Muscle layer of colon (tissue), 2 donors: ENCODE measurements around the gene NTRK1.

Experiments used
- H3K27ac ChIP-seq: one replicate; pipeline ENCODE4 v1.7.0; 2013; ENCODE audit warnings: low read depth, mild to moderate bottlenecking, low read length, moderate library complexity
- H3K27me3 ChIP-seq, 2 donors: one replicate each; pipeline ENCODE4 v1.7.0; 2013; ENCODE audit warnings: low read length in 2 of 2, mild to moderate bottlenecking in 2 of 2; ENCODE audit not compliant: insufficient read depth in 2 of 2, control insufficient read depth in 1 of 2
- H3K36me3 ChIP-seq: one replicate; pipeline ENCODE4 v1.7.0; 2013; ENCODE audit warnings: mild to moderate bottlenecking, low read length; ENCODE audit not compliant: insufficient read depth
- H3K4me1 ChIP-seq: one replicate; pipeline ENCODE4 v1.7.0; 2013; ENCODE audit warnings: mild to moderate bottlenecking, low read length; ENCODE audit not compliant: insufficient read depth
- H3K4me3 ChIP-seq, 2 donors: one replicate each; pipeline ENCODE4 v1.7.0; 2013; ENCODE audit warnings: low read length in 2 of 2, low read depth in 1 of 2, mild to moderate bottlenecking in 1 of 2, moderate library complexity in 1 of 2
- H3K9ac ChIP-seq: one replicate; pipeline ENCODE4 v1.7.0; 2013; ENCODE audit warnings: low read length
- H3K9me3 ChIP-seq: one replicate; pipeline ENCODE4 v1.7.0; 2013; ENCODE audit warnings: mild to moderate bottlenecking, low read length
- donor health status: abdominal sarcoma.
- donor health status: Adenocarcinoma of cecum.

The NTRK1 gene

GRCh38 chr1:156895455-156895812 is 34.8 kb downstream of the NTRK1 start:
- Histone ChIP-seq H3K27ac (no peak overlapping the region), H3K27me3 (peaks cover 5 to 25% of the 10 kb centered on the region in 2 donors), H3K4me3 (peak overlapping the region in 1 of 2 donors; percentile 35), H3K36me3 (no peaks in the 10 kb centered on the region), H3K9me3 (no peaks in the 10 kb centered on the region), H3K9ac (no peak overlapping the region), H3K4me1 (peaks cover 6% of the 10 kb centered on the region)

GRCh38 chr1:156895927-156896326 is 35.3 kb downstream of the NTRK1 start:
- H3K4me1 ChIP-seq: peaks cover 6% of the 10 kb centered on the region
- H3K27me3 ChIP-seq: peaks cover 5 to 25% of the 10 kb centered on the region in 2 donors
- no peak overlapping the region for H3K27ac ChIP-seq
- no peaks in the 10 kb centered on the region for H3K36me3 ChIP-seq
- no peak overlapping the region for H3K4me3 ChIP-seq
- H3K9ac ChIP-seq: no peak overlapping the region
- H3K9me3 ChIP-seq: no peaks in the 10 kb centered on the region

- Histone ChIP-seq H3K27ac (no peak overlapping the region), H3K9ac (no peak overlapping the region), H3K4me1 (peaks cover 6% of the 10 kb centered on the region), H3K4me3 (no peak overlapping the region), H3K9me3 (no peaks in the 10 kb centered on the region), H3K27me3 (peaks cover 5 to 25% of the 10 kb centered on the region in 2 donors), H3K36me3 (no peaks in the 10 kb centered on the region)
These were observed 35.9 kb downstream of the NTRK1 start for GRCh38 chr1:156896490-156897033.

- H3K4me1 ChIP-seq: peaks cover 6% of the 10 kb centered on the region
- no peaks in the 10 kb centered on the region for H3K9me3 ChIP-seq
- no peak overlapping the region for H3K9ac ChIP-seq
- H3K4me3 ChIP-seq: no peak overlapping the region
- no peaks in the 10 kb centered on the region for H3K36me3 ChIP-seq
- peaks cover 5 to 25% of the 10 kb centered on the region in 2 donors for H3K27me3 ChIP-seq
- no peak overlapping the region for H3K27ac ChIP-seq
These were observed 36.6 kb downstream of the NTRK1 start for GRCh38 chr1:156897078-156897825.

- Histone ChIP-seq H3K27me3 (peaks cover 5 to 23% of the 10 kb centered on the region in 2 donors), H3K27ac (no peak overlapping the region), H3K4me3 (no peak overlapping the region), H3K9me3 (no peaks in the 10 kb centered on the region), H3K4me1 (peaks cover 6% of the 10 kb centered on the region), H3K9ac (no peak overlapping the region), H3K36me3 (no peaks in the 10 kb centered on the region)
These were observed 37.5 kb downstream of the NTRK1 start for GRCh38 chr1:156898161-156898566.

- no peak overlapping the region for H3K9ac ChIP-seq
- H3K4me1 ChIP-seq: peaks cover 6% of the 10 kb centered on the region
- no peak overlapping the region for H3K27ac ChIP-seq
- H3K9me3 ChIP-seq: no peaks in the 10 kb centered on the region
- peaks cover 4 to 14% of the 10 kb centered on the region in 2 donors for H3K27me3 ChIP-seq
- H3K36me3 ChIP-seq: no peaks in the 10 kb centered on the region
- no peak overlapping the region for H3K4me3 ChIP-seq
These were observed 38.5 kb downstream of the NTRK1 start for GRCh38 chr1:156898971-156899664.

GRCh38 chr1:156899956-156900718 is 39.5 kb downstream of the NTRK1 start:
- no peak overlapping the region for H3K9ac ChIP-seq
- H3K27me3 ChIP-seq: peaks cover 0 to 3% of the 10 kb centered on the region in 2 donors
- H3K27ac ChIP-seq: no peak overlapping the region
- no peak overlapping the region for H3K4me3 ChIP-seq
- no peaks in the 10 kb centered on the region for H3K36me3 ChIP-seq
- peaks cover 6% of the 10 kb centered on the region for H3K4me1 ChIP-seq
- H3K9me3 ChIP-seq: no peaks in the 10 kb centered on the region

GRCh38 chr1:156900896-156901589 is 40.4 kb downstream of the NTRK1 start:
- Histone ChIP-seq H3K36me3 (no peaks in the 10 kb centered on the region), H3K9ac (no peak overlapping the region), H3K27ac (no peak overlapping the region), H3K4me1 (peaks cover 6% of the 10 kb centered on the region), H3K9me3 (no peaks in the 10 kb centered on the region), H3K4me3 (no peak overlapping the region), H3K27me3 (no peaks in the 10 kb centered on the region)

- Histone ChIP-seq H3K9ac (no peak overlapping the region), H3K36me3 (no peaks in the 10 kb centered on the region), H3K27ac (no peak overlapping the region), H3K27me3 (no peaks in the 10 kb centered on the region), H3K9me3 (no peaks in the 10 kb centered on the region), H3K4me3 (no peak overlapping the region), H3K4me1 (peaks cover 6% of the 10 kb centered on the region)
These were observed 40.9 kb downstream of the NTRK1 start for GRCh38 chr1:156901590-156901900.

- Histone ChIP-seq H3K4me3 (no peak overlapping the region), H3K4me1 (peaks cover under 1% of the 10 kb centered on the region), H3K27ac (no peak overlapping the region), H3K27me3 (peaks cover 0 to 2% of the 10 kb centered on the region in 2 donors), H3K9ac (no peak overlapping the region), H3K9me3 (no peaks in the 10 kb centered on the region), H3K36me3 (no peaks in the 10 kb centered on the region)
These were observed 41.6 kb downstream of the NTRK1 start for GRCh38 chr1:156901966-156902915.
